SK-N-SH (cell line): Measurements from ENCODE around the gene PRSS48.

ENCODE experiments used
- CTCF ChIP-seq: fragments of 200-600 bp; sonication (generic); IDR thresholded peaks from 2 replicates; pipeline ENCODE4 v1.6.1; 2017; ENCODE audit warnings: antibody characterized with exemption, mild to moderate bottlenecking, moderate library complexity
- FOXJ3 ChIP-seq: sonication (generic); formaldehyde crosslinking; IDR thresholded peaks from 2 replicates; pipeline ENCODE4 v1.5.1; 2020; ENCODE audit warnings: mild to moderate bottlenecking, missing genetic modification reagents
- MXI1 ChIP-seq: IDR thresholded peaks from 2 replicates; pipeline ENCODE4 v1.6.1; 2012; ENCODE audit warnings: mild to moderate bottlenecking, low read depth, low read length, improper control_type of control experiment
- USF1 ChIP-seq: IDR thresholded peaks from 2 replicates; pipeline ENCODE4 v1.4.0; 2012; ENCODE audit warnings: low read depth, borderline replicate concordance

DNA sequence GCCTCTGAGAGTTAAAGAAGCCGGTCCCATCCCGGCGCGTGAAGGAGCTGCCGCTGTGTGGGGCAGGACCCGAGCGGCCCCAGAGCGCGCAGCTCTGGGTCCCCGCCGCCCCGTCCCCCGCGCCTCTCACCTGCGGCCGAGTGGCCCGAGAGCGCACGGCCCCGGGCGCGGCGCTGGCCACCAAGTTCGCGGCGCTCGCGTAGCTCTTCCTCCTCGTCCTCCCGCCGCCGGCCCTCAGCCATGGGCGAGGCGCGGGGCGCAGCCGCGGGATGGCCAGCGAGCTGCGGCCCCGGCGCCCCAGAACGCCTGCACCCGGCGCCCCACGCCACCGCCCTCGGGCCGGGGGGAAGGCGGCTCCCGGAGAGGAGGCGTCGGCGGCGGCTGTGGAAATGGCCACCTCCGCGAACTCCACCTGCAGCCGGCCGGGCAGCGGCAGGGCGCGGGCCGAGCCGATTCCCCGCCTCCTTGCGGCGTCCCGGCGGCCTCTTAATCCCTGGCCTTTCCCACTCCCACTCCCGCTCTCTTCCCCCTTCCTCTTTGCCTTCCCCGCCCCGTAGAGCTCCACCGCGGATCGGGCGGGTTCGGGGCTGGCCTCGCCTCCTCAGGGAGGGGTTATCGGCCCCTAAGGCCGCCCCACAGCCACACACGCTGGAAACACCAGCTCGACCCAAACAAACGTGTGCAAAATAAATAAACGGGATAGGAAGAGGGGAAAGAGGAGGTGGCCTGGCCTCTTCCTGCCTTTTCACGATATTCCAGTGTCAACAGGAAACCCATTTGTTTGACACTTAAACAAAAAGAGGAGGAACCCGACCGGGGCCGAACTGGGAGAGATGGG, 48.4 kb downstream of the PRSS48 start, which contains the start of gene SH3D19:
- no peak for TF ChIP-seq CTCF
- peak; percentile 69 for TF ChIP-seq MXI1
- TF ChIP-seq FOXJ3 (CRISPR knock-in tag): no peak
- no peak for TF ChIP-seq USF1
